Upper lobe of left lung (tissue), 4 donors: ENCODE data around the gene PFDN1.

Experiments used
- CTCF ChIP-seq, 6 experiments: fragments of 450-650 bp in 4 of 6; fragments of 200-600 bp in 2 of 6; sonication (generic) in 2 of 6; IDR thresholded peaks; one replicate each; pipeline ENCODE4 v1.5.1; 2016 to 2019; ENCODE audit warnings: antibody characterized with exemption in 6 of 6
- EP300 ChIP-seq, 4 donors: sonication (generic); formaldehyde crosslinking; IDR thresholded peaks; one replicate each; pipeline ENCODE4 v1.5.1; 2017; ENCODE audit warnings: antibody characterized with exemption in 4 of 4, control low read depth in 2 of 4
- POLR2A ChIP-seq, 4 donors: fragments of 450-650 bp; IDR thresholded peaks; one replicate each; pipeline ENCODE4 v1.5.1; 2016 to 2017; ENCODE audit warnings: antibody characterized with exemption in 4 of 4, mild to moderate bottlenecking in 2 of 4
- POLR2AphosphoS5 ChIP-seq, 2 donors: sonication (generic); formaldehyde crosslinking; IDR thresholded peaks; one replicate each; pipeline ENCODE4 v1.5.1; 2017; ENCODE audit warnings: antibody characterized with exemption in 2 of 2

DNA sequence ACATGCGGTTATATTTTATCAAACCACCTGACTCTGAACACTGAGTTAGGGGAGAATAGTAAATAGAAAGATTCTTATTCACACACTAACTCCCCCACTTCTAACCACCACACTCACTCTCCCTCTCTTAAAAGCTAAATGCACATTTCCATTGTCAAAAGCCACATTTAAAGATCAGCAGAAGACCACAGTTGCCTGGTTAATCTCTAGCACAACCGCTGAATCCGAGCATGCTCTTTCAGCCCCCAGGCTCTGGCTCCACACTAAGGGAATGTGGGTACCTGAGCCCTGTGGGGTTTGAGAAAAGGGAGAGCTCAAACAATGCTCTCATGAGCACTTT lies 35.7 kb downstream of the PFDN1 start:
- TF ChIP-seq CTCF (IDR thresholded peaks at IDR 0.05): no peak
- no peak for TF ChIP-seq POLR2A (IDR thresholded peaks at IDR 0.05)
- TF ChIP-seq POLR2AphosphoS5 (IDR thresholded peaks at IDR 0.05): no peak
- no peak for TF ChIP-seq EP300 (IDR thresholded peaks at IDR 0.05)
